Spleen (tissue), 7 donors: Measurements from ENCODE around the gene TNRC6B.

Experiments
- CTCF ChIP-seq, 11 experiments: fragments of 200-600 bp in 7 of 11; fragments of 450-650 bp in 4 of 11; sonication (generic) in 4 of 11; IDR thresholded peaks in 8 of 11; conservative IDR thresholded peaks in 3 of 11; 1 replicate in 7 of 11; 2 replicates in 4 of 11; pipeline versions ENCODE4 v1.4.0 to v1.8.0; 2016 to 2021; ENCODE audit warnings: antibody characterized with exemption in 11 of 11, inconsistent platforms in 4 of 11, mild to moderate bottlenecking in 1 of 11
- POLR2AphosphoS5 ChIP-seq, 3 donors: sonication (generic); formaldehyde crosslinking; IDR thresholded peaks; one replicate each; pipeline ENCODE4 v1.5.1; 2017; ENCODE audit warnings: antibody characterized with exemption in 3 of 3
- donor health status: DM: no; HTN: no; CAD: no; lungs with moderate emphysema.
- donor health status: DM: no; HTN: no; CAD: no.
- donor health status: DM: no; HTN: no; CAD: no.

GRCh38 chr22:40224702-40225101 is 47.0 kb downstream of the TNRC6B start:
- TF ChIP-seq CTCF (IDR thresholded peaks at IDR 0.05 in 8 of 11, conservative IDR thresholded peaks at IDR 0.05 in 3 of 11) (no peak), POLR2AphosphoS5 (IDR thresholded peaks at IDR 0.05) (no peak)
